ENCODE data around the gene NEU1.
A peak's percentile ranks its signal among the peaks of the same experiment; 100 is the strongest.
"Not testable (repeated sequence)": the region's sequence is repeated elsewhere in the genome, so short reads cannot be mapped to it uniquely, and the experiment has no call there.

Gene NEU1

DNA sequence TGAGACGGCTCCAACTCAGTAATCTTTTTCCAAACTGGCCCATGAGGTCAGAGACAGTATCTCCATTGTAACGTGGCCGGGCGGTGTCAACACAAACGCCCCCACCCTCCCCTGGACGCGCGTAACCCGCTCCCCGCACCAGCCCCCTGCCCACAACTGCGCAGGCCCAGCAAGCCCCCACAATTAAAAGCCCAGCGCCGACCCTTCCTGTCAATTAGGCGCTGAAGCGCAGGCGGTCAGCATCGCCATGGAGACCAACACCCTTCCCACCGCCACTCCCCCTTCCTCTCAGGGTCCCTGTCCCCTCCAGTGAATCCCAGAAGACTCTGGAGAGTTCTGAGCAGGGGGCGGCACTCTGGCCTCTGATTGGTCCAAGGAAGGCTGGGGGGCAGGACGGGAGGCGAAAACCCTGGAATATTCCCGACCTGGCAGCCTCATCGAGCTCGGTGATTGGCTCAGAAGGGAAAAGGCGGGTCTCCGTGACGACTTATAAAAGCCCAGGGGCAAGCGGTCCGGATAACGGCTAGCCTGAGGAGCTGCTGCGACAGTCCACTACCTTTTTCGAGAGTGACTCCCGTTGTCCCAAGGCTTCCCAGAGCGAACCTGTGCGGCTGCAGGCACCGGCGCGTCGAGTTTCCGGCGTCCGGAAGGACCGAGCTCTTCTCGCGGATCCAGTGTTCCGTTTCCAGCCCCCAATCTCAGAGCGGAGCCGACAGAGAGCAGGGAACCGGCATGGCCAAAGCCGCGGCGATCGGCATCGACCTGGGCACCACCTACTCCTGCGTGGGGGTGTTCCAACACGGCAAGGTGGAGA, 47.4 kb downstream of the NEU1 start, which contains the start of the genes HSPA1A and HSPA1L:
Gene HSPA1A (plus strand): TSS at position 519 of the 814 bp plus-strand sequence. CDS start 214 bp downstream, at position 733.
Gene HSPA1L (minus strand): TSS at position 259 of the 814 bp plus-strand sequence. CDS start 3,311 bp downstream, outside the sequence.
- DNase-seq: peak; percentile 52

DNA sequence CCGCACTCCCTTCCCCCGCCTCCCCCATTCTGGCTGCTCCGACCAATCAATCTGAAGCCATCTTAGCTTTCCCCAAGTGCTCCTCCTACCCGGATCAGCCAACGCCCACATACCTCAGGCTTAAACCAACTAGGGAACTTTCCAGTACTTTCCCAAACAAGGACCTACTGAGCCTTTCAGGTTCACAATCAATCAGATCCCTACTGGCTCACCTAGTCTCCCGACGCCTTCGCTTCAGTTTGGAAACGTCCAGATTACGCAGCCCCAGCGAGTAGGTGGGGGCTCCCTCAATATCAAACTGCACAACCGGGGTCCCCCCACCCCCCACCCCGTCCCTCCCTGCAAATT, 48.0 kb downstream of the NEU1 start:
- peak; percentile 69 for DNase-seq

DNA sequence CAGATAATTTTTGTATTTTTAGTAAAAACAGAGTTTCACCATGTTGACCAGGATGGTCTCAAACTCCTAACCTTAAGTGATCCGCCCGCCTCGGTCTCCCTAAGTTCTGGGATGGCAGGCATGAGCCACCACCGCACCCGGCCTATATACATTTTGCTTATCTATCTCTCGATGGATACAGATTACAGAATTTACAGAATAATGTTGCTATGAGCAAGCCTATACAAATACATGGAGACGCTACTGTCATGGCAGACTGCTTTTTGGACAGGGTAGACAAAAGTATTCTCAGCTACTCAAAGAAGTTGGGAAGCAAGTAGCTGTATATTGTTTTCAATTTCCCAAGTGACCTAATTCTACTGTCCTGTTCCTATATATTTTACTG, 49.2 kb downstream of the NEU1 start:
- no peak for DNase-seq

DNA sequence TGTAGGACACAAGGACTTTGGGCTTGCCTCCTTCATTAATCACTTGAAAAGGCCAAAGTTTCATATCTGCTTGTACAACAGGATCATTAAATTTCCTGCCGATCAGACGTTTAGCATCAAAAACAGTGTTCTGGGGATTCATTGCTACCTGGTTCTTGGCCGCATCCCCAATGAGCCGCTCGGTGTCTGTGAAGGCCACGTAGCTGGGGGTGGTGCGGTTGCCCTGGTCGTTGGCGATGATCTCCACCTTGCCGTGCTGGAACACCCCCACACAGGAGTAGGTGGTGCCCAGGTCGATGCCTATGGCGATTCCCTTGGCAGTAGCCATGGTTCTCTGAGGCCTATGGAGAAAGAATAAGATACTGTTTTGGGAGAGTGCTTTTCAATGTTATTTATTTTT, 51.0 kb downstream of the NEU1 start:
- no peak for DNase-seq

- not testable (repeated sequence) for DNase-seq
Observed at GRCh38 chr6:31808599-31808998, 54.0 kb downstream of the NEU1 start.

All from effector CD8-positive, alpha-beta T cell (primary cell).